Measurements from ENCODE around the gene RAP1A.

The RAP1A gene

DNA sequence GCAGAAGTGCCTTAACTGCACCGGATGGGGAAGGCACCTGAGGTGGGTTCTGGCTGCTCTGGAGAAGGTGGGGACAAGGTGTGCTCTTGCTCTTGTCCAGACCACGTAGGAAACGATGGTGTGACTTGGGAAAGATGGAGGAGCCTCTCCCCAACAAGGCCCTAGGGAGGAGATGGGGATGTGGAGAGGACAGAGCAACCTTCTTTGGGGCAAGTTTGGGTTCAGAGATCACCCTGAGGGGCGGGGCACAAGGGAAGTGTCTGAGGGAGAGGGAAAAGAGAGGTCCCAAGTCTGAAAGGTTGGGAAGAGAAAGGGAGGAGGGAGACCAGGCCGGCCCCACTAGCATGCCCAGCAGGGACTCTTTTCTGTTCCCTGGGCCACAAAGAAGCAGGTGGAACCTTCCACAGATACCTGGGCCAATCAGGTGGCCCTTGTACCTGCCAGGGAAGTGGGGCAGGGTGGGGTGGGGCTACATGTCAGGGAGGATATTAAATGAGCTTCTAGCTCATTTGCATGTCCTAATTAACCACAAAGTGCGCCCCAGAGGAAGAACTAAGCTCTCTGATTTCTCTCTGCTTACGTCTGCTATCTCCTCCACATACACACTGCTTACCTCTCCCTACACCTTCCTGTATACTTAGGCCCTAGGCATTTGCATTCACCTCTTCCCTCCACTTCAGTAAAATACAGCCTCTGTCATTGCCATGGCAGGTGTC, 103.7 kb downstream of the RAP1A start:
- DNase-seq (ENCODE audit: low read depth), result no peak
- no peak overlapping the region for H3K4me3 ChIP-seq (ENCODE audit: low read depth, low read length)
- TF ChIP-seq CTCF (IDR thresholded peaks at IDR 0.05; ENCODE audit: low read depth, low read length, missing control alignments), result no peak

GRCh38 chr1:111723871-111724270, 104.3 kb downstream of the RAP1A start:
- no peak overlapping the region for H3K4me3 ChIP-seq (ENCODE audit: low read depth, low read length)
- no peak for DNase-seq (ENCODE audit: low read depth)
- TF ChIP-seq CTCF (IDR thresholded peaks at IDR 0.05; ENCODE audit: low read depth, low read length, missing control alignments), result no peak

DNA sequence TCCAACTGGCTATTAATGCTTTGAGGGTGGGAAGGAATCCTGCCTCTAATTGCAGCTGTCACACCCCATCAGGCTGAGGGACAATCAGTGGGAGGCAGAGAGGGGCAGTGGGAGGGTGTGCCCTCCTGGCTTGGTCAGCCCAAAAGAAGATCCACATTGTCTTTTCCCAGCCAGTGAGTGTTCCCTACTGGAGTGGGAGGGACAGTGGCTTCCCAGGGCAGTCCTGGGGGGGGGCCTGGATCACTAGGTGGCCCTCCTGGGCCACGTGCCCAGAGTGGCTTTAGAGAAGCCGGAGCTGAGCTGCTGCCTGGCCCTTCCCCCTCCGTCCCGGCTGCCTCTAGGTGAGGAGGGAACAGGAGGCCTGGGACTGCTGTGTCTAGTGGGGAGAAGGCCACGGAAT, 105.6 kb downstream of the RAP1A start:
- no peak overlapping the region for H3K4me3 ChIP-seq (ENCODE audit: low read depth, low read length)
- TF ChIP-seq CTCF (IDR thresholded peaks at IDR 0.05; ENCODE audit: low read depth, low read length, missing control alignments), result no peak
- no peak for DNase-seq (ENCODE audit: low read depth)

DNA sequence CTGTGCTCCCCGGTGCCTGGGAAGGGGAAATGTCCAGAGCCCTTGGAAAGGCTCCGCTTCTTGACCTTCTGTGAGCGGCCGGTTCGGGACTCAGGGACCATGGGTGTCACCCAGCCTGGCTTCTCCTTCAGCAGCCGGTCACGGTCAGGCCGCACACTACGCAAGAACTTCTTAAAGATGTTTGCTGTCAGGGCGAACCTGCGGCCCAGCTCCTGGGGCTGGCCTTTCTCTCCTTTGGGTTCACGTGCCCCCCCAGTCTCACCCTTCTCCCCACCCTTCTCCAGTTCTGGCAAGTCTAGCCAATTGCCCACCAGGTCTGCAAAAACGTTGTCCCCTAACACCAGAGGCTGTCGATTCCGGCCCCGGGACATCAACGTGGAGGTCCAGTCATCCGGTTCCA, 107.5 kb downstream of the RAP1A start:
- TF ChIP-seq CTCF (IDR thresholded peaks at IDR 0.05; ENCODE audit: low read depth, low read length, missing control alignments), result no peak
- DNase-seq (ENCODE audit: low read depth), result no peak
- no peak overlapping the region for H3K4me3 ChIP-seq (ENCODE audit: low read depth, low read length)

GRCh38 chr1:111729271-111729921, 109.8 kb downstream of the RAP1A start:
- H3K4me3 ChIP-seq (ENCODE audit: low read depth, low read length), result no peak overlapping the region
- DNase-seq (ENCODE audit: low read depth), result no peak
- no peak for TF ChIP-seq CTCF (IDR thresholded peaks at IDR 0.05; ENCODE audit: low read depth, low read length, missing control alignments)

DNA sequence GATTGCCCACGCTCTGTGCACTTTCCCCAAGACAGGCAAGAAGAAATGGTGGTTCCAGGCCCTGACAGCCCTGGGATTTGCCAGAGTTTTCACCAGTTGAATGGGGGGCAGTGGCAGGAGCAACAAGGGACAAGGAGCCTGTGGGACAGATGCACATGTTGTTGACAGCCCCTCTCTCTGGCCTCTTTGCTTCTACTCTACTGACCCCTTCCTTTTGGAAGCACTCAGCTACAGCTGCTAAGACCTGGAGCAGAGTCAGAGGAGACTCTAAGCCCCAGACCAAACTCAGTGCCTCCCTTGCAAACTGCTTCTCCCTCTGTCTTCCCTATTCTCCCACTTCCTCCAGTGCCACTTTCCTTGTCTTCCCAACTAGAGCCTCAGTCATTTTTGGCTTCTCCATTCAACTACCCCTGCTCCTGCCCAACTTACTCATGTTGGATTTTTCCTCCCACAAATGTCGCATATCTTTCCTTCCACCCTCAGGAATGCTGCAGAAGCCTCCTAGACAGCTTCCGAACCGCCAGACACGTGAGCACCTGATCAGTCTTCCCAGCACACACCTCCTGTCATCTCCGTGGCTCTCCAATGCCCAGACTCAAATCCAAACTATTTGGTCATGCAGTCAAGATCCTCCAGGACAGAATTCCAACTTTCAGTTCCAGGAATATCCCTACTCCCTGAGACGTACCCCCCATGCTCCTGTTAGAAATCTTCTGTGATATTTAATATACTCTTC, 110.5 kb downstream of the RAP1A start:
- no peak for TF ChIP-seq CTCF (IDR thresholded peaks at IDR 0.05; ENCODE audit: low read depth, low read length, missing control alignments)
- no peak for DNase-seq (ENCODE audit: low read depth)
- no peak overlapping the region for H3K4me3 ChIP-seq (ENCODE audit: low read depth, low read length)

All from GM12864 (cell line).